HepG2 (cell line): Measurements from ENCODE around the gene OCLN. TPM values are rescaled to one million over a fixed set of nuclear protein-coding genes. Genes with fewer than 3 reads are reported as not detected.

Source experiments
- ARID4A ChIP-seq: sonication (generic); formaldehyde crosslinking; IDR thresholded peaks from 2 replicates; pipeline ENCODE4 v1.5.0; 2020; ENCODE audit warnings: mild to moderate bottlenecking, missing genetic modification reagents, borderline replicate concordance
- ERF ChIP-seq: IDR thresholded peaks from 2 replicates; pipeline ENCODE4 v1.6.1; 2018; ENCODE audit warnings: missing biosample characterization, missing genetic modification reagents
- GMEB2 ChIP-seq: IDR thresholded peaks from 2 replicates; pipeline ENCODE4 v1.6.1; 2016; ENCODE audit warnings: missing biosample characterization, missing genetic modification reagents, low read depth
- HOXA3 ChIP-seq: sonication (generic); formaldehyde crosslinking; IDR thresholded peaks from 2 replicates; pipeline ENCODE4 v1.5.0; 2020; ENCODE audit warnings: missing genetic modification reagents
- NFYB ChIP-seq: sonication (generic); formaldehyde crosslinking; IDR thresholded peaks from 2 replicates; pipeline ENCODE4 v1.4.0; 2020; ENCODE audit warnings: missing genetic modification reagents
- NR1H2 ChIP-seq: sonication (generic); formaldehyde crosslinking; IDR thresholded peaks from 2 replicates; pipeline ENCODE4 v1.8.1; 2022; ENCODE audit warnings: low read depth, missing genetic modification reagents, borderline replicate concordance
- POLR2G ChIP-seq: fragments of 200-400 bp; formaldehyde crosslinking; IDR thresholded peaks from 2 replicates; pipeline ENCODE4 v1.6.1; 2018; ENCODE audit warnings: mild to moderate bottlenecking, low read depth, low read length, moderate library complexity
- PRMT3 ChIP-seq: sonication (generic); formaldehyde crosslinking; IDR thresholded peaks from 2 replicates; pipeline ENCODE4 v1.8.1; 2022; ENCODE audit warnings: low read depth, mild to moderate bottlenecking, moderate library complexity, missing genetic modification reagents, borderline replicate concordance
- TEAD3 ChIP-seq: optimal IDR thresholded peaks from 2 replicates; pipeline ENCODE3; 2016; ENCODE audit warnings: borderline replicate concordance
- THAP8 ChIP-seq: sonication (generic); formaldehyde crosslinking; IDR thresholded peaks from 2 replicates; pipeline ENCODE4 v1.5.1; 2020; ENCODE audit warnings: missing genetic modification reagents, mild to moderate bottlenecking, borderline replicate concordance
- USF2 ChIP-seq, 2 experiments: sonication (generic) in 1 of 2; formaldehyde crosslinking in 1 of 2; IDR thresholded peaks; 2 replicates each; pipeline versions ENCODE4 v1.5.1 to v1.6.1; 2011 to 2020; ENCODE audit warnings: borderline replicate concordance in 1 of 2, low read depth in 1 of 2, low read length in 1 of 2, mild to moderate bottlenecking in 1 of 2, missing genetic modification reagents in 1 of 2, moderate library complexity in 1 of 2
- ZIK1 ChIP-seq: sonication (generic); formaldehyde crosslinking; IDR thresholded peaks from 2 replicates; pipeline ENCODE4 v1.5.0; 2020; ENCODE audit warnings: mild to moderate bottlenecking, low read depth, missing genetic modification reagents, borderline replicate concordance
- ZNF3 ChIP-seq: IDR thresholded peaks from 2 replicates; pipeline ENCODE4 v1.7.0; 2017; ENCODE audit warnings: inconsistent platforms
- ZNF605 ChIP-seq: sonication (generic); formaldehyde crosslinking; IDR thresholded peaks from 2 replicates; pipeline ENCODE4 v1.8.0; 2022; ENCODE audit warnings: mild to moderate bottlenecking, missing genetic modification reagents
- ZNF615 ChIP-seq: sonication (generic); formaldehyde crosslinking; IDR thresholded peaks from 2 replicates; pipeline ENCODE4 v1.5.0; 2020; ENCODE audit warnings: mild to moderate bottlenecking, missing genetic modification reagents, borderline replicate concordance
- ZNF724P ChIP-seq: sonication (generic); formaldehyde crosslinking; IDR thresholded peaks from 2 replicates; pipeline ENCODE4 v1.8.0; 2022; ENCODE audit warnings: missing genetic modification reagents, borderline replicate concordance
- polyA plus RNA-seq, 8 experiments: library from polyadenylated mRNA; depleted of rRNA in 3 of 8; stranded (reverse) in 7 of 8; unstranded in 1 of 8; fragments of >200 nt; fragmentation: Illumina TruSeq in 4 of 8; extraction: Trizol in 4 of 8; gene quantifications; 2 replicates each; pipeline versions ENCODE4 v1.2.1 to v1.2.3, GENCODE V29; 2011 to 2016; ENCODE audit warnings: low read depth in 4 of 8, missing spikeins in 1 of 8, mixed read lengths in 1 of 8; ENCODE audit not compliant: insufficient read depth in 1 of 8
- total RNA-seq, 5 experiments: library from RNA; depleted of rRNA; stranded (reverse); fragments of >200 nt; fragmentation: Illumina TruSeq; extraction: Trizol; gene quantifications; 2 replicates each; pipeline ENCODE4 v1.2.3, GENCODE V29; 2016; ENCODE audit warnings: low read depth in 1 of 5
- TF ChIP-seq, protein P1 (sequence below): sonication (generic); formaldehyde crosslinking; conservative IDR thresholded peaks from 2 replicates; pipeline ENCODE4 v1.4.0; 2020; ENCODE audit warnings: missing genetic modification reagents

Gene OCLN
- total and polyA plus RNA-seq, 2 of the 13 experiments (the other 11 are each of a cell fraction or from before 2014, with no cell fraction given): 24.1 to 34.8 TPM

DNA sequence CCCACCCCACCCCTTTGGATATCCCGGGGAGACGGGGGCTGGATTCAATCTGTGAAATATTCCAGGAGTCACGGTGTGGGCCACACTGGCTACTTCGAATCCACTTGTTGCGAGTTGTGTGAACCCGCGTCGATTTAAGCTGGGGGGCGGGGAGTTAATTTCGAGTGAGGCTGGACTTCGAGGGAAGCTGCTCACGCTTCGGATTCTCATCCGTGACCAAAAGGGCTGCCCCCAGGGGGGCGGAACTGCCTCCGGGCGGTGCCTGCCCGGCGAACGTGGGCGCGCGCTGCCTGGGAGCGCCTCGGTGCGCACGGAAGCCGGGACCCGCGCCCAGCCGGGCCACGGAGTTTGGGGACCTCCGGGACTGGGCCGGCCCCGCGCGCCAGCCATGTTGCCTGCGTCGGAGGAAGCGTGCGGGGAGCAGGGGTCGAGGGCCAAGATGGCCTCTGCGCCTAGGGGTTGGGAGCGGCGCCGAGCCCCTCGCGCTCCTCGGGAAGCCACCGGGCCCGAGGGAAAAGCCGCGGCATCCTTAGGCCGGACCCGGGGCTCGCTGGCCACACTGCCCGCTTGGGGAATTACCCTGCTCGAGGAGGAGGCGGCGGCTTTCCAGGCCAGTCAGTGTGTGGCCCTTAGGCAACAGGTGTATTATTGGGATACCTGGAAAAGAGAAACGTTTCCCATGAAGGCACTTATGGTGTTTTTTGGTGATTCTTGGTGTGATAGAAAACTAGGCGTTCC lies 975 bp downstream of the OCLN start (continued):
- peak; percentile 48; the same call in 1 of the 2 replicates for TF ChIP-seq THAP8
- TF ChIP-seq HOXA3 (CRISPR knock-in tag): peak; percentile 78
- peak; percentile 30; the same call in 1 of the 2 replicates for TF ChIP-seq POLR2G
- TF ChIP-seq ERF: no peak
- TF ChIP-seq NR1H2 (CRISPR knock-in tag): peak; percentile 68; the same call in 1 of the 2 replicates
- TF ChIP-seq ZNF605 (CRISPR knock-in tag): no peak
- no peak for TF ChIP-seq ZNF724P (CRISPR knock-in tag)
- peak; percentile 58; the same call in 1 of the 2 replicates for TF ChIP-seq ARID4A (CRISPR knock-in tag)
- peak; percentile 36 for TF ChIP-seq TEAD3 (CRISPR knock-in tag)
- TF ChIP-seq GMEB2 (CRISPR knock-in tag): no peak
- TF ChIP-seq NFYB: no peak
- TF ChIP-seq, protein P1, sequence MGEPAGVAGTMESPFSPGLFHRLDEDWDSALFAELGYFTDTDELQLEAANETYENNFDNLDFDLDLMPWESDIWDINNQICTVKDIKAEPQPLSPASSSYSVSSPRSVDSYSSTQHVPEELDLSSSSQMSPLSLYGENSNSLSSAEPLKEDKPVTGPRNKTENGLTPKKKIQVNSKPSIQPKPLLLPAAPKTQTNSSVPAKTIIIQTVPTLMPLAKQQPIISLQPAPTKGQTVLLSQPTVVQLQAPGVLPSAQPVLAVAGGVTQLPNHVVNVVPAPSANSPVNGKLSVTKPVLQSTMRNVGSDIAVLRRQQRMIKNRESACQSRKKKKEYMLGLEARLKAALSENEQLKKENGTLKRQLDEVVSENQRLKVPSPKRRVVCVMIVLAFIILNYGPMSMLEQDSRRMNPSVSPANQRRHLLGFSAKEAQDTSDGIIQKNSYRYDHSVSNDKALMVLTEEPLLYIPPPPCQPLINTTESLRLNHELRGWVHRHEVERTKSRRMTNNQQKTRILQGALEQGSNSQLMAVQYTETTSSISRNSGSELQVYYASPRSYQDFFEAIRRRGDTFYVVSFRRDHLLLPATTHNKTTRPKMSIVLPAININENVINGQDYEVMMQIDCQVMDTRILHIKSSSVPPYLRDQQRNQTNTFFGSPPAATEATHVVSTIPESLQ: no peak
- TF ChIP-seq ZNF3 (CRISPR knock-in tag): no peak
- TF ChIP-seq ZNF615 (CRISPR knock-in tag): no peak
- TF ChIP-seq ZIK1 (CRISPR knock-in tag): peak; percentile 68; the same call in 1 of the 2 replicates
- TF ChIP-seq USF2 (IDR thresholded peaks at IDR 0.05; ENCODE audit: low read depth, low read length): no peak
- TF ChIP-seq USF2 (CRISPR knock-in tag; IDR thresholded peaks at IDR 0.05; ENCODE audit: borderline replicate concordance): no peak
- no peak for TF ChIP-seq PRMT3 (CRISPR knock-in tag)
